ENCODE results near the gene SLC66A1. TPM values are rescaled to one million over a fixed set of nuclear protein-coding genes. Genes with fewer than 3 reads are reported as not detected.

Gene SLC66A1
- total RNA-seq, 1 experiment from 2014 or later = 29.5 TPM

DNA sequence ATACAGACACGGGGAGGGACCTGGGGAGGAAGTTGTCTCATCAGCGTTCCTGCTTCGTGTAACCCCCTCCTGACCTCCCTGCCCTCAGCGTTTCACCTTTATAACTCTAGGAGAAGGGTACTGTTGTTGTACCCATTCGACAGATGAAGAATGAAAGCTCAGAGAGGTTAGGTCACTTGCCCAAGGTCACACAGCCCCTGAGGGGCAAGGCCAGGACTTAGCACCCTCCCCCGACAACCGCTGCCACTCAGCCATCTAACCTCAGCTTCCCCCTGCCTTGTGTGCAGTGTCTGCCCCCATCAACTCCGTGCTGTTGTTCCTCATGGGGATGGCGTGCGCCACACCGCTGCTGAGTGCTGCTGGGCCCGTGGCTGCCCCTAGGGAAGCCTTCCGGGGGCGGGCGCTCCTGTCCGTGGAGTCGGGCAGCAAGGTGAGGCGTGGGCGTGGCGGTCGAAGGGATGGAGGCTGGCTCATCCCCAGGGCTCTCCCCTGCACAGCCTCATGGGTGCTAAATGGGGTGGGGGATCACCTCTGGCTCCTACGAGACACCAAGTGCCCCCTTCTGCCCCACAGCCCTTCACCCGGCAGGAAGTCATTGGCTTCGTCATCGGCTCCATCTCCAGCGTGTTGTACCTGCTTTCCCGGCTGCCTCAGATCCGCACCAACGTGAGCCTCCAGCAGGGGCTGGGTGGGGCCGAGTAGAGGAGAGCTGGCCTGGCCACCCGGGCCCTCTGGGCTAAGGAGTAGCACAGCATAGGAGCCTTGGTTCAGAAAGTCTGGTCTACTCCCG, 14.0 kb downstream of the SLC66A1 start:
- Histone ChIP-seq H3K27me3 (ENCODE audit: control insufficient read depth, insufficient read depth, low read length) (no peaks in the 10 kb centered on the region), H3K36me3 (replicated peaks; ENCODE audit: control insufficient read depth, insufficient read depth, low read length) (peaks cover 12% of the 10 kb centered on the region), H3K4me3 (ENCODE audit: insufficient read depth, low read depth, low read length) (no peak overlapping the region)
- no peak for DNase-seq

GRCh38 chr1:19326748-19327065, 14.6 kb downstream of the SLC66A1 start:
- no peak for DNase-seq
- Histone ChIP-seq H3K4me3 (ENCODE audit: insufficient read depth, low read depth, low read length) (no peak overlapping the region), H3K27me3 (ENCODE audit: control insufficient read depth, insufficient read depth, low read length) (no peaks in the 10 kb centered on the region), H3K36me3 (replicated peaks; ENCODE audit: control insufficient read depth, insufficient read depth, low read length) (peaks cover 12% of the 10 kb centered on the region)

GRCh38 chr1:19327301-19327700, 15.2 kb downstream of the SLC66A1 start:
- no peak for DNase-seq
- Histone ChIP-seq H3K27me3 (ENCODE audit: control insufficient read depth, insufficient read depth, low read length) (no peaks in the 10 kb centered on the region), H3K4me3 (ENCODE audit: insufficient read depth, low read depth, low read length) (no peak overlapping the region), H3K36me3 (replicated peaks; ENCODE audit: control insufficient read depth, insufficient read depth, low read length) (peaks cover 12% of the 10 kb centered on the region)

DNA sequence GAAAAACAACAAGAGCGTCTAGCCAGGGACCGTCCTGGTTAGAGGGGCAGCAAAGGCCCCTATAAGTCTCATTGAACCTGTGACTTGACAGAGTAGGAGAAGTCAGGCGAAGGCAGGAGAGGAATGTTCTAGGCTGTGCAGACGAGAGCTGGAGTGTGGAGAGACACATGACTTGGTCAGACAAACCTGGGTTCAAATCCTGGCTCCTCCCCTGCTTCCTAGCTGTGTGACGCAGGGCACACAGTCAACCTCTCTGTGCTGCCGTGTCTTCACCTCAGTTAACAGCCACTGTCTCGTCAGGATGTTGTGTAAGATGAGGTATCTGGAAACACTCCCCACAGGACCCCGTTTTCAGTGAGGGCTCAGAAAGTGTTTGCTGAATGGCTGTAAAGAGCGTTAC, 15.6 kb downstream of the SLC66A1 start:
- H3K36me3 ChIP-seq (replicated peaks; ENCODE audit: control insufficient read depth, insufficient read depth, low read length) = peaks cover 12% of the 10 kb centered on the region
- no peak overlapping the region for H3K4me3 ChIP-seq (ENCODE audit: insufficient read depth, low read depth, low read length)
- H3K27me3 ChIP-seq (ENCODE audit: control insufficient read depth, insufficient read depth, low read length) = no peaks in the 10 kb centered on the region
- DNase-seq = no peak

- Histone ChIP-seq H3K36me3 (replicated peaks; ENCODE audit: control insufficient read depth, insufficient read depth, low read length) (peaks cover 12% of the 10 kb centered on the region), H3K27me3 (ENCODE audit: control insufficient read depth, insufficient read depth, low read length) (no peaks in the 10 kb centered on the region), H3K4me3 (ENCODE audit: insufficient read depth, low read depth, low read length) (no peak overlapping the region)
- DNase-seq = no peak
Measured at GRCh38 chr1:19328486-19328885, 16.4 kb downstream of the SLC66A1 start.

- H3K4me3 ChIP-seq (ENCODE audit: insufficient read depth, low read depth, low read length) = no peak overlapping the region
- peaks cover 10% of the 10 kb centered on the region for H3K36me3 ChIP-seq (replicated peaks; ENCODE audit: control insufficient read depth, insufficient read depth, low read length)
- no peaks in the 10 kb centered on the region for H3K27me3 ChIP-seq (ENCODE audit: control insufficient read depth, insufficient read depth, low read length)
- no peak for DNase-seq
Measured at GRCh38 chr1:19329188-19329587, 17.1 kb downstream of the SLC66A1 start.

DNA sequence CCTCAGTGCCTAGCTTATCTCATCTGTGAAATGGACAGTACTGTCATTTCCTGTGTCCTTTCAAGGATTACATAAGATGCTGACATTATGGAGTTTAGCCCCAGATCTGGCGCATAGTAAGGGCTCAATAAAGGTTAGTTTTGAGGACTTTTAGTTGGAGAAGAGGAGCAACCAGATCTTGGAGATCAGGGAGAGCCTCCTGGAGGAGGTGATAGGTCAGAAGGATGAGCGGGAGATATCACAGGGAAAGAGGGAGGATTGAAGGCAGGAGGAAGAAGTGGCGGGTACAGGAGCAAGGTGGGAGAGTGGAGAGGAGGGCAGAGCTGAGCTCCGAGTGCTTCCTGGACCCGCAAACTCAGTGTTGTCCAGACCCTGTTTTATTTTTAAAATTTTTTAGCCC, 17.5 kb downstream of the SLC66A1 start:
- no peaks in the 10 kb centered on the region for H3K27me3 ChIP-seq (ENCODE audit: control insufficient read depth, insufficient read depth, low read length)
- H3K4me3 ChIP-seq (ENCODE audit: insufficient read depth, low read depth, low read length) = no peak overlapping the region
- DNase-seq = no peak
- H3K36me3 ChIP-seq (replicated peaks; ENCODE audit: control insufficient read depth, insufficient read depth, low read length) = peaks cover 10% of the 10 kb centered on the region

- peaks cover 9% of the 10 kb centered on the region for H3K36me3 ChIP-seq (replicated peaks; ENCODE audit: control insufficient read depth, insufficient read depth, low read length)
- DNase-seq = no peak
- no peak overlapping the region for H3K4me3 ChIP-seq (ENCODE audit: insufficient read depth, low read depth, low read length)
- no peaks in the 10 kb centered on the region for H3K27me3 ChIP-seq (ENCODE audit: control insufficient read depth, insufficient read depth, low read length)
Measured at GRCh38 chr1:19330449-19331135, 18.5 kb downstream of the SLC66A1 start.

- no peak for DNase-seq
- Histone ChIP-seq H3K4me3 (ENCODE audit: insufficient read depth, low read depth, low read length) (no peak overlapping the region), H3K27me3 (ENCODE audit: control insufficient read depth, insufficient read depth, low read length) (no peaks in the 10 kb centered on the region), H3K36me3 (replicated peaks; ENCODE audit: control insufficient read depth, insufficient read depth, low read length) (peaks cover 6% of the 10 kb centered on the region)
Measured at GRCh38 chr1:19331262-19331878, 19.2 kb downstream of the SLC66A1 start.

DNA sequence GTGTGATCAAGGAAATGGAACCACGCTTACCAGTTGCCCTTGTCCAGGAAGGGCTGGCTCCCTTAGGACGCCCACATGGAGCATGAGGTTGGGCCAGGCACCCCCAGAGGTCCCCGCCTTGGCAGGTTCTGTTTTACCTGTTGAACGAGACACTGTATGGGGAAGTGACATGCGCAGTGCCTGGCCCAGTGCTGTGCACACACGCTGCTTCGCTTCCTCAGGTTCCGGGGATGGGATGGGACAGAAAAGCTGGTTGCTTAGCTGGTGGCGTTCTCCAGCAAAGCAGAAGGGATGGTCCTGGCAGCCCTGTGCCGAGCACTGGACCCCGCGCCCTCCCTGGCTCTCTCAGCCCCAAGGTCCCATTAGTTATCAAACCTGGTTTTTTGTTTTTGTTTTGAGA, 20.7 kb downstream of the SLC66A1 start:
- H3K36me3 ChIP-seq (replicated peaks; ENCODE audit: control insufficient read depth, insufficient read depth, low read length) = peaks cover 1% of the 10 kb centered on the region; the same call in 1 of the 2 replicates
- no peak overlapping the region for H3K4me3 ChIP-seq (ENCODE audit: insufficient read depth, low read depth, low read length)
- no peaks in the 10 kb centered on the region for H3K27me3 ChIP-seq (ENCODE audit: control insufficient read depth, insufficient read depth, low read length)
- DNase-seq = no peak

DNA sequence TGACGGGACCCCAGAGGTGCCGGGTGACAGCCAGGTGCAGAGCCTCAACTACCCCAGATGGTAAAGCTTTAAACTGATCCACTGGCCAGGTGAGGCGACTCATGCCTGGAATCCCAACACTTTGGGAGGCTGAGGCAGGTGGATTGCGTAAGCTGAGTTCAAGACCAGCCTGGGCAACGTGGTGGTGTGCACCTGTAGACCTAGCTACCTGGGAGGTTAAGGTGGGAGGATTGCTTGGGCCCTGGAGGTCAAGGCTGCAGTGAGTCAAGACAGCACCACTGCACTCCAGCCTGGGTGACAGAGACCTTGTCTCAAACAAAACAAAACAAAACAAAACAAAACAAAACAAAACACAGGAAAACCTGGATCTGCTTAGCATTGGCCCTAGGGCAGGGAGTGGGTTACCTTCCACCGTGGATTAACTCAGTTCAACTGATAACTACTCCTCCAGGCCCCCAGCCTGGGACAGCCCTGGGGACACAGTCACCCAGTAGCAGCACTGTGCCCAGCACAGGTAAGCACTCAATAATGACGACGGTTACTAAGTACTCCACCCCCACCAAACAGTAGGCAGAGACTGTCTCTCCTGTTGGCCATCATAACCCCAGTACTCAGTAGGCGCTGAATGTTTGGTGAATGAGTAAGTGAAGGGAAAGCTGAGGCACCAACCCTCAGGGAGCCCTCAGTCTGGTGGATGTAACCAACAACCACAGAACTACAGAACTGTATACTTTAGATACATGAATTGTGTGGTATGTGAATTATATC, 21.6 kb downstream of the SLC66A1 start:
- H3K27me3 ChIP-seq (ENCODE audit: control insufficient read depth, insufficient read depth, low read length) = no peaks in the 10 kb centered on the region
- H3K36me3 ChIP-seq (replicated peaks; ENCODE audit: control insufficient read depth, insufficient read depth, low read length) = no peaks in the 10 kb centered on the region
- H3K4me3 ChIP-seq (ENCODE audit: insufficient read depth, low read depth, low read length) = no peak overlapping the region
- no peak for DNase-seq

GRCh38 chr1:19336543-19336942, 24.4 kb downstream of the SLC66A1 start:
- no peak for DNase-seq
- Histone ChIP-seq H3K4me3 (ENCODE audit: insufficient read depth, low read depth, low read length) (no peak overlapping the region), H3K27me3 (ENCODE audit: control insufficient read depth, insufficient read depth, low read length) (no peaks in the 10 kb centered on the region), H3K36me3 (replicated peaks; ENCODE audit: control insufficient read depth, insufficient read depth, low read length) (peaks cover 5% of the 10 kb centered on the region)

DNA sequence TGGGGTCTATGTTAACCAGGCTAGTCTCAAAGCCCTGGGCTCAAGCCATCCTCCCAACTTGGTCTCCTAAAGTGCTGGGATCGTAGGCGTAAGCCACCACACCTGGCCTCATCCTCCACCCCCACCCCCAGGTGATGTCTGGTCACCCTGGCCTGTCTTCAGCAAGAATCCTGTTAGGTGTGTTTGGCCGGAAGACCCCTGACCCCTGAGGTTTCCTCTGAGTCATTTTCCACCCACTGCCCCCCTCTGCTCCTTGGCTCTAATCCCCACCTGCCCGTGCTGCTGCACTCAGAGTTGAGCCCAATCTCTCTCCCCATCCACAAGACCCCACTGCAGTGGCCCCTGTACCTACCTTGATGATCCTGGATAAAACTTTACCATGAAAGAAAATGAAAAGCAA, 25.2 kb downstream of the SLC66A1 start:
- no peak overlapping the region for H3K4me3 ChIP-seq (ENCODE audit: insufficient read depth, low read depth, low read length)
- DNase-seq = no peak
- H3K27me3 ChIP-seq (ENCODE audit: control insufficient read depth, insufficient read depth, low read length) = no peaks in the 10 kb centered on the region
- peaks cover 5% of the 10 kb centered on the region for H3K36me3 ChIP-seq (replicated peaks; ENCODE audit: control insufficient read depth, insufficient read depth, low read length)

- no peaks in the 10 kb centered on the region for H3K27me3 ChIP-seq (ENCODE audit: control insufficient read depth, insufficient read depth, low read length)
- DNase-seq = peak; percentile 93
- peaks cover 5% of the 10 kb centered on the region for H3K36me3 ChIP-seq (replicated peaks; ENCODE audit: control insufficient read depth, insufficient read depth, low read length)
- H3K4me3 ChIP-seq (ENCODE audit: insufficient read depth, low read depth, low read length) = peak overlapping the region; percentile 14
Measured at GRCh38 chr1:19338323-19338762, 26.2 kb downstream of the SLC66A1 start.
